Trophoblast cell (in vitro differentiated cells and primary cell): ENCODE results near the gene ITGA8.

Experiments
- DNase-seq, 2 donors: peaks; one replicate each; pipeline ENCODE4 v3.0.0-alpha.2; 2016
- H2AFZ ChIP-seq: 2 replicates; pipeline ENCODE4 v1.6.1; 2013; ENCODE audit warnings: low read length, moderate library complexity, mild to moderate bottlenecking; ENCODE audit not compliant: insufficient read depth, poor library complexity
- H2AK5ac ChIP-seq: 2 replicates; pipeline ENCODE4 v1.6.1; 2013; ENCODE audit warnings: mild to moderate bottlenecking, low read length
- H2BK120ac ChIP-seq: 2 replicates; pipeline ENCODE4 v1.6.1; 2013; ENCODE audit warnings: low read length, mild to moderate bottlenecking, moderate library complexity; ENCODE audit not compliant: insufficient read depth, poor library complexity
- H2BK12ac ChIP-seq: 2 replicates; pipeline ENCODE4 v1.6.1; 2013; ENCODE audit warnings: mild to moderate bottlenecking, low read length, moderate library complexity
- H2BK5ac ChIP-seq: 2 replicates; pipeline ENCODE4 v1.6.1; 2013; ENCODE audit warnings: low read length, low read depth, moderate library complexity, mild to moderate bottlenecking; ENCODE audit not compliant: poor library complexity
- H3K14ac ChIP-seq: 2 replicates; pipeline ENCODE4 v1.6.1; 2013; ENCODE audit warnings: mild to moderate bottlenecking, low read length
- H3K18ac ChIP-seq: 2 replicates; pipeline ENCODE4 v1.6.1; 2013; ENCODE audit warnings: mild to moderate bottlenecking, low read length
- H3K23ac ChIP-seq: 2 replicates; pipeline ENCODE4 v1.6.1; 2013; ENCODE audit warnings: low read length
- H3K27ac ChIP-seq: 2 replicates; pipeline ENCODE4 v1.5.1; 2013; ENCODE audit warnings: low read depth, mild to moderate bottlenecking, inconsistent platforms, low read length, moderate library complexity
- H3K27me3 ChIP-seq: 2 replicates; pipeline ENCODE4 v1.6.1; 2013; ENCODE audit warnings: inconsistent platforms, mild to moderate bottlenecking, low read length, moderate library complexity; ENCODE audit not compliant: insufficient read depth
- H3K36me3 ChIP-seq, 2 experiments: 1 replicate in 1 of 2; 2 replicates in 1 of 2; pipeline ENCODE4 v1.6.1; 2013; ENCODE audit warnings: low read length in 2 of 2, mild to moderate bottlenecking in 2 of 2, moderate library complexity in 1 of 2; ENCODE audit not compliant: insufficient read depth in 2 of 2, control insufficient read depth in 1 of 2
- H3K4ac ChIP-seq: 2 replicates; pipeline ENCODE4 v1.6.1; 2013; ENCODE audit warnings: low read depth, mild to moderate bottlenecking, low read length, moderate library complexity
- H3K4me1 ChIP-seq, 2 experiments: 1 replicate in 1 of 2; 2 replicates in 1 of 2; pipeline ENCODE4 v1.6.1; 2013; ENCODE audit warnings: low read length in 2 of 2, mild to moderate bottlenecking in 2 of 2, moderate library complexity in 1 of 2; ENCODE audit not compliant: insufficient read depth in 2 of 2, control insufficient read depth in 1 of 2
- H3K4me2 ChIP-seq: 2 replicates; pipeline ENCODE4 v1.6.1; 2013; ENCODE audit warnings: inconsistent platforms, mild to moderate bottlenecking, low read length, moderate library complexity
- H3K4me3 ChIP-seq: 2 replicates; pipeline ENCODE4 v1.5.1; 2013; ENCODE audit warnings: mild to moderate bottlenecking, low read depth, low read length, inconsistent platforms
- H3K79me1 ChIP-seq: one replicate; pipeline ENCODE4 v1.6.1; 2013; ENCODE audit warnings: low read length
- H3K79me2 ChIP-seq: 2 replicates; pipeline ENCODE4 v1.6.1; 2013; ENCODE audit warnings: low read length, mild to moderate bottlenecking; ENCODE audit not compliant: control insufficient read depth, insufficient read depth, poor library complexity
- H3K9ac ChIP-seq: 2 replicates; pipeline ENCODE4 v1.6.1; 2013; ENCODE audit warnings: mild to moderate bottlenecking, low read length
- H3K9me3 ChIP-seq: 2 replicates; pipeline ENCODE4 v1.6.1; 2013; ENCODE audit warnings: low read depth, mild to moderate bottlenecking, control low read depth, inconsistent platforms, low read length; ENCODE audit not compliant: insufficient read depth
- H4K12ac ChIP-seq: 2 replicates; pipeline ENCODE4 v1.6.1; 2013; ENCODE audit warnings: low read depth, mild to moderate bottlenecking, low read length, moderate library complexity
- H4K8ac ChIP-seq: 2 replicates; pipeline ENCODE4 v1.6.1; 2013; ENCODE audit warnings: low read depth, mild to moderate bottlenecking, low read length, moderate library complexity
- H4K91ac ChIP-seq: one replicate; pipeline ENCODE4 v1.6.1; 2013; ENCODE audit warnings: low read depth, mild to moderate bottlenecking, low read length, moderate library complexity
- WGBS: extraction: QIAGEN DNeasy Blood & Tissue Kit; methylation state at CpG from one replicate; pipeline ENCODE4 v1.1.7; 2013; ENCODE audit warnings: missing lambda C conversion rate; ENCODE audit not compliant: insufficient read length, insufficient coverage; ENCODE audit errors: extremely low coverage; 5-methylcytosine and 5-hydroxymethylcytosine counted together

The ITGA8 gene

GRCh38 chr10:15620337-15620736, 99.4 kb downstream of the ITGA8 start:
- Histone ChIP-seq H3K4me2 (no peak overlapping the region), H3K9me3 (no peaks in the 10 kb centered on the region), H2BK5ac (no peak overlapping the region), H3K23ac (no peak overlapping the region), H3K4me3 (no peak overlapping the region), H4K91ac (no peak overlapping the region), H2BK120ac (no peak overlapping the region), H3K14ac (no peak overlapping the region), H3K79me2 (no peaks in the 10 kb centered on the region), H2AK5ac (no peak overlapping the region), H4K12ac (no peak overlapping the region), H3K18ac (no peak overlapping the region), H3K4me1 (no peaks in the 10 kb centered on the region), H3K79me1 (no peaks in the 10 kb centered on the region), H4K8ac (no peak overlapping the region), H3K27me3 (no peaks in the 10 kb centered on the region), H3K36me3 (no peaks in the 10 kb centered on the region), H2BK12ac (no peak overlapping the region), H2AFZ (no peak overlapping the region), H3K27ac (no peak overlapping the region), H3K4ac (no peak overlapping the region), H3K9ac (no peak overlapping the region)
- no CpG with 5 or more reads among the region's 5 CpGs for WGBS
- DNase-seq, result no peak

- Histone ChIP-seq H2BK120ac (no peak overlapping the region), H3K4me3 (no peak overlapping the region)
- WGBS, result no CpG with 5 or more reads among the region's 2 CpGs
Measured at GRCh38 chr10:15609246-15609645, 110.5 kb downstream of the ITGA8 start.

GRCh38 chr10:15606377-15606776, 113.3 kb downstream of the ITGA8 start:
- no peak overlapping the region for H2AFZ ChIP-seq
- no peaks in the 10 kb centered on the region for H3K27me3 ChIP-seq
- H3K18ac ChIP-seq, result no peak overlapping the region
- no peak overlapping the region for H4K91ac ChIP-seq
- no peaks in the 10 kb centered on the region for H3K36me3 ChIP-seq
- no peak overlapping the region for H2AK5ac ChIP-seq
- H4K12ac ChIP-seq, result no peak overlapping the region
- H3K4me2 ChIP-seq, result no peak overlapping the region
- no peaks in the 10 kb centered on the region for H3K79me1 ChIP-seq
- H3K23ac ChIP-seq, result no peak overlapping the region
- H3K4me1 ChIP-seq, result no peaks in the 10 kb centered on the region
- no peaks in the 10 kb centered on the region for H3K9me3 ChIP-seq
- no CpG with 5 or more reads among the region's 4 CpGs for WGBS
- H4K8ac ChIP-seq, result no peak overlapping the region
- H2BK120ac ChIP-seq, result no peak overlapping the region
- H3K27ac ChIP-seq, result no peak overlapping the region
- no peak overlapping the region for H3K4me3 ChIP-seq
- no peak for DNase-seq
- H3K9ac ChIP-seq, result no peak overlapping the region
- no peaks in the 10 kb centered on the region for H3K79me2 ChIP-seq
- no peak overlapping the region for H2BK12ac ChIP-seq
- no peak overlapping the region for H3K4ac ChIP-seq
- H3K14ac ChIP-seq, result no peak overlapping the region
- no peak overlapping the region for H2BK5ac ChIP-seq

More at GRCh38 chr10:15609246-15609645, 110.5 kb downstream of the ITGA8 start:
- Histone ChIP-seq H4K91ac (no peak overlapping the region), H3K79me2 (no peaks in the 10 kb centered on the region), H2AFZ (no peak overlapping the region), H2AK5ac (no peak overlapping the region), H3K18ac (no peak overlapping the region), H3K23ac (no peak overlapping the region), H3K9ac (no peak overlapping the region), H4K8ac (no peak overlapping the region), H3K36me3 (no peaks in the 10 kb centered on the region), H3K4me2 (no peak overlapping the region), H4K12ac (no peak overlapping the region), H3K27me3 (no peaks in the 10 kb centered on the region), H3K27ac (no peak overlapping the region), H3K4me1 (no peaks in the 10 kb centered on the region), H3K9me3 (no peaks in the 10 kb centered on the region), H3K79me1 (no peaks in the 10 kb centered on the region), H2BK5ac (no peak overlapping the region), H3K14ac (no peak overlapping the region), H2BK12ac (no peak overlapping the region), H3K4ac (no peak overlapping the region)
- DNase-seq, result peak in 1 of 2 donors; percentile 15

GRCh38 chr10:15605740-15606369, 113.9 kb downstream of the ITGA8 start:
- Histone ChIP-seq H2BK12ac (no peak overlapping the region), H3K4me2 (no peak overlapping the region), H3K79me1 (no peaks in the 10 kb centered on the region), H3K4me3 (no peak overlapping the region), H3K27me3 (no peaks in the 10 kb centered on the region), H3K79me2 (no peaks in the 10 kb centered on the region), H4K8ac (no peak overlapping the region), H2BK120ac (no peak overlapping the region), H3K36me3 (no peaks in the 10 kb centered on the region), H3K18ac (no peak overlapping the region), H2AFZ (no peak overlapping the region), H3K4me1 (no peaks in the 10 kb centered on the region), H3K27ac (no peak overlapping the region), H2AK5ac (no peak overlapping the region), H4K12ac (no peak overlapping the region), H3K23ac (no peak overlapping the region), H3K9ac (no peak overlapping the region), H4K91ac (no peak overlapping the region), H3K4ac (no peak overlapping the region), H2BK5ac (no peak overlapping the region), H3K14ac (no peak overlapping the region), H3K9me3 (no peaks in the 10 kb centered on the region)
- WGBS, result no CpG with 5 or more reads among the region's 6 CpGs
- no peak for DNase-seq
